ENCODE data around the gene COL13A1.

GRCh38 chr10:69881202-69881601 is 79.5 kb downstream of the COL13A1 start:
- TF ChIP-seq CTCF (IDR thresholded peaks at IDR 0.05; ENCODE audit: low read depth, low read length) (no peak), POLR2A (IDR thresholded peaks at IDR 0.05; ENCODE audit: extremely low read depth, insufficient read length) (no peak), MAX (IDR thresholded peaks at IDR 0.05; ENCODE audit: low read depth, low read length) (no peak), MYC (IDR thresholded peaks at IDR 0.05; ENCODE audit: low read depth, low read length) (no peak)
